AG10803 (cell line): Measurements from ENCODE around the gene COQ7.

ENCODE experiments used
- DNase-seq: peaks from one replicate; pipeline ENCODE4 v3.0.0; 2010; ENCODE audit warnings: low read depth
- H3K4me3 ChIP-seq: 2 replicates; pipeline ENCODE4 v1.5.1; 2011; ENCODE audit warnings: mild to moderate bottlenecking, low read length, control low read depth
- CTCF ChIP-seq: conservative IDR thresholded peaks from 2 replicates; pipeline ENCODE4 v1.5.1; 2011; ENCODE audit warnings: mild to moderate bottlenecking, low read length, control low read depth, inconsistent platforms

COQ7 gene

GRCh38 chr16:19033761-19034160, 33.7 kb upstream of the COQ7 start:
- DNase-seq = no peak
- no peak for TF ChIP-seq CTCF
- H3K4me3 ChIP-seq = no peak overlapping the region

GRCh38 chr16:19040400-19040799, 27.0 kb upstream of the COQ7 start:
- no peak overlapping the region for H3K4me3 ChIP-seq
- DNase-seq = no peak
- no peak for TF ChIP-seq CTCF

- TF ChIP-seq CTCF = no peak
- no peak overlapping the region for H3K4me3 ChIP-seq
- no peak for DNase-seq
Observed at GRCh38 chr16:19044769-19045168, 22.6 kb upstream of the COQ7 start.

- no peak overlapping the region for H3K4me3 ChIP-seq
- no peak for DNase-seq
- TF ChIP-seq CTCF = no peak
Observed at GRCh38 chr16:19046062-19046461, 21.4 kb upstream of the COQ7 start.

GRCh38 chr16:19062706-19063105, 4.7 kb upstream of the COQ7 start:
- no peak overlapping the region for H3K4me3 ChIP-seq
- no peak for DNase-seq
- TF ChIP-seq CTCF = no peak

- H3K4me3 ChIP-seq = peak overlapping the region; percentile 37
- no peak for DNase-seq
- no peak for TF ChIP-seq CTCF
Observed at GRCh38 chr16:19066988-19067348, 446 bp upstream of the COQ7 start.

GRCh38 chr16:19068237-19068815, 912 bp downstream of the COQ7 start:
- peak overlapping the region; percentile 91 for H3K4me3 ChIP-seq
- no peak for DNase-seq
- TF ChIP-seq CTCF = no peak
